Inflammatory macrophage treated with lipopolysaccharide for 1 hour (primary cell): ENCODE results near the gene TRAF3.

Source experiments
- DNase-seq, 2 donors: peaks; one replicate each; pipeline ENCODE4 v3.0.0-alpha.2; 2020 to 2022

TRAF3 gene

GRCh38 chr14:102776761-102777710 lies at the start of gene TRAF3:
TSS of gene TRAF3 (plus strand) at chr14:102777449. CDS start at chr14:102870202, 92,753 bp downstream.
- peak; percentile 72 to 84 for DNase-seq

DNA sequence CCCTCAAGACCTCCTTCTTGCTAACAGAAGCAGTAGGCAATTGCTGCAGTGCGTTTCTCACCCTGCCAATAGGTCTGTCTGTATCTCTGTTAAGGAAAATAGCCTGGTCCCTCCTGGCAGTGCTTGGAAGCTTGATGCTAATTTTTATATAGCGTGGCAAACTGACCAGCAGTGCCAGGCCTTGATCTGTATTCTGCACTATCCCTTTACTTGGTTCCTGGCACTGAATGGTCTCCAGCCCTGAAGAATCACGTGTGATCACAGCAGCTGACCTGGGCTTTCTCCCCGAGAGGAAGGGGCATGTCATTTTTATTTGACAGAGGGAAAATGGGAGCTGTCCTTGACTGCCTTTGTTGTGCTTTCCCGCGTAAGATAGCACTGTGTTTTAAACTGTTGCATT lies 48.7 kb upstream of the TRAF3 start:
- DNase-seq, result no peak

GRCh38 chr14:102729268-102729667 lies 48.0 kb upstream of the TRAF3 start:
- DNase-seq, result no peak

GRCh38 chr14:102729825-102730224 lies 47.4 kb upstream of the TRAF3 start:
- no peak for DNase-seq

DNA sequence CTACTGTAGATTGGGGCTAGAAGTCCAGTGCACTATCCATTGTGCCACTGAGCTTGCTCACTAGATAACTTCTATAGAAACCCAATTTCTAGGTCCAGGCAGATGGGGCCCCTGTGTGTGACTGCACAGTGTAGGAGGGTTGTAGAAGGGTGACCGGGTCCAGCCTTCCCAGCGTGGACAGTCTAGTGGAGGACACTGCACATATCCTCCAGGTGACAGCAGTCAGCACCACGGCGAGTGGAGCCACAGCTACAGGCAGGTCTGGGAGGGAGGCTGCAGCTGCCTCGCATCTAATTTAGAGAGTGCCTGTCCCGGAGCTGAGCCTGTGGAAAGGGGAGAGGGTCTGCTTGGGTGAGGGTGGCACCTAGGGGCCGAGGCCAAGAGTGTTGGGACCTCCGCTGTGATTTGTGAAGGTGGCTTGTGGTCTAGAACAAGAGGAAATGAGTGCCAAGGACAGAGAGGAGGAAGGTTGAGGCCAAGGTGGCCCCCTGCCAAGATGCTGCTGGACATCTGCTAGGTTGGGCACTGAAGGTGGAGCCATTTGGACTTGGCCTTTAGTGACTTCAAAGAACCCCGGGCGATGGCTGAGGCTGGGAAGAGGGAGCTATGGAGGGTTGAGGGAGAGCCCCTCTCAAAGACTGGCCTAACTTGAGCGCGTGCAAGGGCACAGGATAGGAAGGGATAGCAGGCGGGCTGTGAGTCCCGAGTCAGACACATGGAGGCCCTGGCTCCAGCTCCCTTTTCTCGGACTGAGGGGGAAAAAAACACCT lies 46.0 kb upstream of the TRAF3 start:
- no peak for DNase-seq

DNA sequence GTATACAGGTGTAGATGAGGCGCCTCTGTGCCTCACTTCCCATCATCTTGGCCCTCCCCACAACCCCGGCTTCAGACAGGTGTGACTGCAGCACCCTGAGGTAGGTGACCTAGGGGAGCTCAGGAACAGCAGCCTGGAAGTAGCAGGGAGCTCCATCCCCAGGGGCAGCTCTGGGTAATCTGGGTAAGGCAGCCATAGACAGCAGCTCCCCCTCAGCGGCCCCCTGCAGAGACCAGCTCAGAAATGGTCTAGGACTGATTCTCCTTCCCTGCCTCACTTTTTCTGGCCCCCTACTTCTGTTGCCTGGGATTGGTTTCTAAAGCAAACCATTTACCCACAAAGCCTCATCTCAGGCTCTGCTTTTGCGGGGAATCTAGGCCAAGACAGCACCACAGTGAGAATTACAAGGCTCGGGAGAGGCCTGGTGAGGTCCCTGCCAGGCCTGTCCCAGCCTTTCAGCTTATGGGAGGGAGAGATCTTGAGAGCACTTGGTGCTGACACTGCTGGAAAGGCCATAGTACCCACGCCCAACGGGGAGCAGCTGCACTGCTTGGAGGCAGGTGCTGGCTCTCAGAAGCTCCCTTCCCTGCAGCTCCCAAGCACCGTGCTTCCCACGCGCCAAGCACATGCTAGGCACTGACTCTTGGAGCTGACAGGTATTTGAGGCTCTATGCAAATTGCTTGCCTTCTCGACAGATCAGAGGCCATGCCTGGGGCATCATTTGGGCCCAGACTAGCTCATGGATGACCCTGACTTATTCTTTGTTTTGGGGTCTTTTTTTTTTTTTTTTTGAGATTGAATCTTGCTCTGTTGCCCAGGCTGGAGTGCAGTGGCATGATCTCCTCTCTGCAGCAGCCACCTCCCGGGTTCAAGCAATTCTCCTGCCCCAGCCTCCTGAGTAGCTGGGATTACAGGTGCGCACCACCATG lies 45.1 kb upstream of the TRAF3 start:
- no peak for DNase-seq

DNA sequence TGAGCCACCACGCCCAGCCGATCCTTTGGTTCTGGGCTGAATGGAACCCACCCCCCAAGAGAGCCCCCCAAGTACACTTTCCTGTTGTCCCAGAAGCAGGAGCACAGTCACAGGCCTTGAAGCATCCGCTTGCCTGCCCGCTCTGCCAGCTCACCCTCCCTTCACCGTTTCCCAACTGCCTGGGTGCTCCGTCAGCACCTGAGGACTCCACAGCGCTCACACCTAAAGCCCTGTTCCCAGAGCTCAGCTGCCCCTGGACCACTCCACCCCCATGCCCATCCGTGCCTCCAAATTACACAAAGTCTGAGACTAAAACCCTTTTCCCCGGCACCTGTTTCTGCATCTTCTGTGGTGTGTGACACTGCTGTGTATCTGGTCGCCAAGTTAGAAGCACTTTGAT lies 44.3 kb upstream of the TRAF3 start:
- DNase-seq, result no peak

DNA sequence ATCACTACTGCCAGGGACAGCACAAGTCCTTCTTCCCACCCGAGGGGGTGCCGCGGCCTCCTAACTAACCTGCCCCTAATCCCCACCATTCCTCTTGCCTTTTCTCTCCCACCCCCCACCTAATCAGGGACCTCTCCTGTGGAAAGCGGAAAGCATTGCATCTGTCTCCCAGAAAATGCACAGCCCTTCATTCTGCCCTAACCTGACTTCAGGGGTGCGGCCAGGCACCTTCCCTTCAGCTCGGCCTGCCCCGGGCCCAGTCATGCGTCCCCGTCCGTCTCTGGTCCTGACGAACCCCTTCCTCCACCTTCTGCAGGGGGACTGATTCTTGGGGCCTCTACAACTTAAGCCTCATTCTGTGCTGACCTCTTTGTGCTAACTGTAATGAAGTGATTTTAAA lies 43.9 kb upstream of the TRAF3 start:
- DNase-seq, result no peak

DNA sequence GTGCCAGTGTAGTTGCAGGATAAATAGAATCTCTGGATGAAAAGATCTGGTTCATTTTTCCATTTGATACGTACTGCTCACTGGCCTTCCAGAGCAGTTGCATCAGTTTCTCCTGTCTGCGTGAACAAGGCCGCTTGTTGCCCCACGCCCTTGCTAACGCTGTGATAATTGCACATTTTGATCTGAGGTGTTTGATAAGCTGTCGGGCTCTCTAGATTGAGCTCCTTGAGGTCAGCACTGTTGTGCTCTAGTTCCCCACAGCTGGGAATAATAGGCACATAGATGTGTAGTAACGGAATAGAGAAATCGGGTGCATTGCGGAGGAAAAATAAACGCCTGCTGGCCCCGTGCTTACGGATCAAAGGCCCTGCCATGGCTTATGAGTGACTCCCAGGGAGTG lies 42.8 kb upstream of the TRAF3 start:
- DNase-seq, result no peak

GRCh38 chr14:102736956-102737355 lies 40.3 kb upstream of the TRAF3 start:
- no peak for DNase-seq

- no peak for DNase-seq
Observed at GRCh38 chr14:102737402-102738372, 39.6 kb upstream of the TRAF3 start.

GRCh38 chr14:102738373-102739189 lies 38.7 kb upstream of the TRAF3 start:
- DNase-seq, result no peak

DNA sequence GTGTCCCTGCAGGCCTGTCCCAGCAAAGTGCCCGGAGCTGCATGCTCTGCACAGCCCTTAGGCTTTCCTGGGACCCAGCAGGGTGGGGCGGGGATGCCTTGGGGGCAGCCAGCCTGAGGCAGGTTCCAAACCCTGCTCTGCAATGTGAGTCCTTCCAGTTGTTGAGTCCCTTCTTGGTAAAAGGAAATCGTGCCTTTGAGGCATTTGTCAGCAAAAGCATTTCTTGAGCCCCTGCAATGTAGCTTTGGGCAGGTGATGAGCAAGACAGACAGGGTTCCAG lies 38.1 kb upstream of the TRAF3 start:
- no peak for DNase-seq

DNA sequence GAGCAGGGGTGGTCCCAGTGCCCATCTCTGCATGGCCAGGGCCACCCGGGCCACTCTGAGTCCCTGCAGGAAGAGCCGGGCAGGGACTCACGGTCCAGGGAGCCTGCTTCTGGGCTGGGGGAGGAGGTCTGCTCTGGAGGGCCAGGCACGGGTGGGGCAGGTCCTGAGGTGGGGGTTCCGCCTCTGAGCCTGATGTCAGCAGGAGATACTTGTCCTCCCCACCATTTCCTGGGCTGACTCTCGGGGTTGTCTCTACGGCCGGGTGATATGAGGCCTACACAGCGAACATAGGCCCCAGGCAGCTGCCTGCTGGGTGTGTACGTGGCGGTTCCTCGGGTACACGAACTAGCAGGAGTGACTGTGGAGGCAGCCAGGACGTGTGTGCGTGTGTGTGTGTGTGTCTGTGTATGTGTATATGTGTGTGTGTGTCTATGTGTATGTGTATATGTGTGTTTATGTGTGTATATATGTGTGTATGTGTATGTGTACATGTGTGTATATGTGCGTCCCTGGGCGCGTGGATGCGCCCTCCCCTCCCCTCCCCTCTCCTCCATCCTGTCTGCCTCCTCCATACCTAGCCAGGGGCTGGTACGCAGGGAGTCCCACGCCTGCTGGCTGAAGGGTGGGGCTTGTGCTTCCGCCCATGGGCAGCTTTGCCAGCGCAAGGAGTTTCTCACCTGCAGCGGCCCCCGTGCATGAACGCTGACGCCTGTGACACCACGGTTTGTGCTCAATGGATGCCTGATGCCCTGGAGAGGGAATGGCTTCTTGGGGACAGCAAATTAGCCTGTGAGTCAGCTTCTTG lies 30.4 kb upstream of the TRAF3 start:
- no peak for DNase-seq

GRCh38 chr14:102748806-102749205 lies 28.4 kb upstream of the TRAF3 start:
- no peak for DNase-seq

DNA sequence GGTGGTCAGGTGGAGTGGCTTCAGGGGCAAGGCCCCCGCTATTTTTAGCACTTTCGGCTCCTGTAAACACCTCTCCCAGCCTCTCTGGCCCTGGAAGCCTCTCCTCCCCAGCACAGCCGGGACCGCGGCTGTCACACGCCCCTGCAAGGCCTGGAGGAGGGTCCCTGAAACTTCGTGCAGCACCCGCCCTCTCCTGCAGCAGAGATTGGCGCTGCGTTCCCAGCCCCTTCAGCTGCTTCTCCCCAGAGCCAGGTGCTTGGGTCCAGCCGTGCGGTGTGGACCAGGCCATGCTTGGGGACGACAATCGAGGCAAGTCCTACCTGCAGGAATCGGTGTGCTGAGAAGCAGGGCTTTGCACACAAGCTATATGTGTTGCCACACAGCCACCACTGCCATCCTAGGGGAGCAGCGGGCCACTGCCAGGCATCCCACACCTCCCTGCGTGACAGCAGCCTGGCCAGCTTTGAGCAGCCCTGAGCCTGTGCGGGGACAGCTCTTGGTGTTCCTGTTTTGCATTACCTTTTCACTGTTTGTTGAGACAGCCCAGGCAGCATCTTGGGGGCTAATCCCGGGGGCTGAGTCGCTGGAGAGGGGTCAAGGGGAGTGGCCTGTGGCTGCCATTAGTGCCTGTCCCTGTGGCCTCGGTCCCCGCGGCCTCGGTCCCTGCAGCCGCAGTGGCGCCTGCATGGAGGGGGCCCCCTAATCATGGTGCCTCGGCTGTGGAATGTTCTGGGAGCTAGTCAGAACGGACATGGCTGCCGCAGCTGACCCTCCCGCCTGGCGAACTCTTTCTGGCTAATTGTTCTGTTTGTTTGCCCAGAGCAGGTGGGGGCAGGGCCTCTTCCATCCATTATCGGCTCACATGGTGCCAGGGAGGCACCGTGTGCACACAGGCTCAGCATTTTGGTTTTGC lies 27.6 kb upstream of the TRAF3 start:
- DNase-seq, result no peak

GRCh38 chr14:102750376-102750775 lies 26.9 kb upstream of the TRAF3 start:
- no peak for DNase-seq

GRCh38 chr14:102751088-102751487 lies 26.2 kb upstream of the TRAF3 start:
- no peak for DNase-seq
